ENCODE measurements around the gene CX3CL1. TPM values are rescaled to one million over a fixed set of nuclear protein-coding genes. Genes with fewer than 3 reads are reported as not detected.

CX3CL1 gene
- total RNA-seq, 2 experiments from 2014 or later, result not detected

DNA sequence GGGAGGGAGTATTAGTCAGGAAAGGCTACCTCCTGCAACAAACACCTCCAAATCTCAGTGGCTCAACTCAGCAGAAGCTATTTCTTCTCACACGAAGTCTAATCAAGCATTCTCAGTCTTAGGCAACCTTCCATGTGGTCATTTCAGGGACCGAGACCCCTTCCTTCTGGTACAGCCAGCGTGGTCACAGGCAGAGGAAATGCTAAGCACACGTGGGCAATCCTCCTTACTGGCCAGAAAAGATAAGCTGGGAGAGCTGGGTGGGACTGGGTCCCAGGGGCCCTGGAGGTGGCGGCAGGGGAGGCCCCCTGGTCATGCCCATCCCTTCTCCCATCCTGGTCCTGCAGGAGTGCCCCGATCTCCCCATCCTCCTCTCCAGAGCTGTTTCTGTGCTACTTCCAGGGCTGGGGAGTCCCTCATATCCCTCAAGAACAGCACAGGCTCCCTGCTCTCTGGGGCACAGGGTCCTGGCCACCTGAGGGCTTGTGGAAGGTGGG, 5.7 kb upstream of the CX3CL1 start:
- Histone ChIP-seq H3K4me1 (ENCODE audit: insufficient read depth, low read length, poor library complexity, severe bottlenecking) (no peaks in the 10 kb centered on the region), H3K9me3 (ENCODE audit: low read length) (no peaks in the 10 kb centered on the region), H3K4me2 (ENCODE audit: low read length) (no peak overlapping the region), H3K27ac (ENCODE audit: low read depth, low read length, poor library complexity, severe bottlenecking) (no peak overlapping the region), H2AFZ (ENCODE audit: low read length) (no peak overlapping the region), H3K79me2 (ENCODE audit: insufficient read depth, low read depth, low read length) (no peaks in the 10 kb centered on the region), H4K20me1 (ENCODE audit: insufficient read depth, low read length) (no peaks in the 10 kb centered on the region), H3K9me2 (ENCODE audit: insufficient read depth, low read length) (no peaks in the 10 kb centered on the region), H3K4me3 (ENCODE audit: low read depth, low read length, poor library complexity, severe bottlenecking) (no peak overlapping the region), H3K36me3 (ENCODE audit: insufficient read depth, low read length) (no peaks in the 10 kb centered on the region)
- ChIA-PET POLR2A (no interaction called here), CTCF (ENCODE audit: unreplicated experiment) (no interaction called here)
- intact Hi-C loops (cut with micrococcal nuclease; ENCODE audit: unreplicated experiment), result no loop called here
- TF ChIP-seq CTCF (conservative IDR thresholded peaks at IDR 0.05; ENCODE audit: low read length) (no peak), EZH2phosphoT487 (IDR thresholded peaks at IDR 0.05; ENCODE audit: borderline replicate concordance, low read depth, low read length) (no peak)
- no TSS peak for BruUV-seq (replicated peaks)
- no peak for DNase-seq (ENCODE audit: low spot score)

DNA sequence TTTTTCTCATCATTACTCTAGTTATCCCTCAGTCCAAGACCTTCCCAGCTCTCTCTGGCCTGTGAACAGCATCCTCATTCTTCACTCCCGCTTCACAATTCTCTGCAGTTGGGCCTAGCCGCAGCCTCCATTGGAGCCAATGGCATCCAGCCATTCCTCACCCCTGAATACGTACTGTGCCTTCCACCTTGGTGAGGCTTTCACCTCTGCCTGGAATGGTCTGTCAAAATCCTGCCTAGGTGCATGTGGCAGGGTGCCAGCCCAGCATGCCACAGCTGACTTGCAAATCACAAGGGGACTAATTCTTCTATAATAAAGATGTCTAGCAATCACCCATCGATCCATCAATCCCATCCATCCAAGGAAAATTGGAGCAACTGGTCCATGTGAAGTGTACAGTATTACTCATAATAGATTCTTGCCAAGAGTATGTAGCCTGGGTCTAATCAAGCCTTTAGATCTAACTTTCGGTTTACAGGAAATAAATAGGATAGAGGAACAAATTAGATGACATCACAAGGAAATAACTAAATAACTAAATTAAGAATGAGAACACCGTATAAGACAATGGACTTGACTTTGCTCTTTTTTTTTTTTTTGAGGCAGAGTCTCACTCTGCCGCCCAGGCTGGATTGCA, 5.1 kb upstream of the CX3CL1 start:
- Histone ChIP-seq H3K27ac (ENCODE audit: low read depth, low read length, poor library complexity, severe bottlenecking) (no peak overlapping the region), H3K9me2 (ENCODE audit: insufficient read depth, low read length) (no peaks in the 10 kb centered on the region), H3K9me3 (ENCODE audit: low read length) (no peaks in the 10 kb centered on the region), H3K4me1 (ENCODE audit: insufficient read depth, low read length, poor library complexity, severe bottlenecking) (no peaks in the 10 kb centered on the region), H4K20me1 (ENCODE audit: insufficient read depth, low read length) (no peaks in the 10 kb centered on the region), H2AFZ (ENCODE audit: low read length) (no peak overlapping the region), H3K36me3 (ENCODE audit: insufficient read depth, low read length) (no peaks in the 10 kb centered on the region), H3K4me3 (ENCODE audit: low read depth, low read length, poor library complexity, severe bottlenecking) (no peak overlapping the region), H3K79me2 (ENCODE audit: insufficient read depth, low read depth, low read length) (no peaks in the 10 kb centered on the region), H3K4me2 (ENCODE audit: low read length) (no peak overlapping the region)
- no peak for DNase-seq (ENCODE audit: low spot score)
- no TSS peak for BruUV-seq (replicated peaks)
- TF ChIP-seq CTCF (conservative IDR thresholded peaks at IDR 0.05; ENCODE audit: low read length), result no peak
- no peak for TF ChIP-seq EZH2phosphoT487 (IDR thresholded peaks at IDR 0.05; ENCODE audit: borderline replicate concordance, low read depth, low read length)
- intact Hi-C loops (cut with micrococcal nuclease; ENCODE audit: unreplicated experiment), result no loop called here
- ChIA-PET CTCF (ENCODE audit: unreplicated experiment) (no interaction called here), POLR2A (interaction anchor here (0.6 kb wide), 1 partner anchor 37 kb away, joined by 3 read pairs; no protein-coding TSS in a partner anchor)

Measured in OCI-LY7 (cell line).